GM12865 (cell line): ENCODE results near the gene ECEL1.
"Not testable (repeated sequence)": the region's sequence is repeated elsewhere in the genome, so short reads cannot be mapped to it uniquely, and the experiment has no call there.

ENCODE experiments used
- DNase-seq: peaks from one replicate; pipeline ENCODE4 v3.0.0; 2010; ENCODE audit warnings: low read depth
- H3K4me3 ChIP-seq: 2 replicates; pipeline ENCODE4 v1.5.1; 2011; ENCODE audit warnings: mild to moderate bottlenecking, low read depth, low read length, control low read depth
- TF ChIP-seq, protein P1 (sequence below): IDR thresholded peaks from 2 replicates; pipeline ENCODE4 v1.5.1; 2011; ENCODE audit warnings: low read length, control low read depth, low read depth, inconsistent platforms; ENCODE audit not compliant: insufficient read depth; ENCODE audit errors: missing control alignments

Gene ECEL1

DNA sequence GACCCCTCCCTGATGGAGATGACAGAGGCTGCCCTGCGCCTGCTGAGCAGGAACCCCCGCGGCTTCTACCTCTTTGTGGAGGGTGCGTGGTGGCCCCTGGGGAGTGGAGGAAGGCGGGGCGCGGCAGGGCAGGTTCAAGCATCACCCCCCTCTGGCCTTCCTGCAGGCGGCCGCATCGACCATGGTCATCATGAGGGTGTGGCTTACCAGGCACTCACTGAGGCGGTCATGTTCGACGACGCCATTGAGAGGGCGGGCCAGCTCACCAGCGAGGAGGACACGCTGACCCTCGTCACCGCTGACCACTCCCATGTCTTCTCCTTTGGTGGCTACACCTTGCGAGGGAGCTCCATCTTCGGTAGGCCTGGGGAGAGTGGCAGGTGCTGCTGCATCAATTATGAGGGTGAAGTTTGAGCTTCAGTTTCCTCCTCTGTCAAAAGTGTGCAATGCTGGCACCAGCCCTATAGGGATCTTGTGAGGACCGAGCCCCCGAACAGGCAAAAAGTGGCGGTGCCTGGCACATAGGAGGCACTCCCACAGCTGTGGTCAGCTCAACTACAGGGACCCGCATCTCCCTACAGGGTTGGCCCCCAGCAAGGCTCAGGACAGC lies 29.5 kb downstream of the ECEL1 start:
- H3K4me3 ChIP-seq, result no peak overlapping the region
- TF ChIP-seq, protein P1, sequence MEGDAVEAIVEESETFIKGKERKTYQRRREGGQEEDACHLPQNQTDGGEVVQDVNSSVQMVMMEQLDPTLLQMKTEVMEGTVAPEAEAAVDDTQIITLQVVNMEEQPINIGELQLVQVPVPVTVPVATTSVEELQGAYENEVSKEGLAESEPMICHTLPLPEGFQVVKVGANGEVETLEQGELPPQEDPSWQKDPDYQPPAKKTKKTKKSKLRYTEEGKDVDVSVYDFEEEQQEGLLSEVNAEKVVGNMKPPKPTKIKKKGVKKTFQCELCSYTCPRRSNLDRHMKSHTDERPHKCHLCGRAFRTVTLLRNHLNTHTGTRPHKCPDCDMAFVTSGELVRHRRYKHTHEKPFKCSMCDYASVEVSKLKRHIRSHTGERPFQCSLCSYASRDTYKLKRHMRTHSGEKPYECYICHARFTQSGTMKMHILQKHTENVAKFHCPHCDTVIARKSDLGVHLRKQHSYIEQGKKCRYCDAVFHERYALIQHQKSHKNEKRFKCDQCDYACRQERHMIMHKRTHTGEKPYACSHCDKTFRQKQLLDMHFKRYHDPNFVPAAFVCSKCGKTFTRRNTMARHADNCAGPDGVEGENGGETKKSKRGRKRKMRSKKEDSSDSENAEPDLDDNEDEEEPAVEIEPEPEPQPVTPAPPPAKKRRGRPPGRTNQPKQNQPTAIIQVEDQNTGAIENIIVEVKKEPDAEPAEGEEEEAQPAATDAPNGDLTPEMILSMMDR, result no peak
- DNase-seq, result no peak

GRCh38 chr2:232457121-232458011 lies 30.3 kb downstream of the ECEL1 start:
- TF ChIP-seq, protein P1, result no peak
- H3K4me3 ChIP-seq, result no peak overlapping the region
- DNase-seq, result no peak

DNA sequence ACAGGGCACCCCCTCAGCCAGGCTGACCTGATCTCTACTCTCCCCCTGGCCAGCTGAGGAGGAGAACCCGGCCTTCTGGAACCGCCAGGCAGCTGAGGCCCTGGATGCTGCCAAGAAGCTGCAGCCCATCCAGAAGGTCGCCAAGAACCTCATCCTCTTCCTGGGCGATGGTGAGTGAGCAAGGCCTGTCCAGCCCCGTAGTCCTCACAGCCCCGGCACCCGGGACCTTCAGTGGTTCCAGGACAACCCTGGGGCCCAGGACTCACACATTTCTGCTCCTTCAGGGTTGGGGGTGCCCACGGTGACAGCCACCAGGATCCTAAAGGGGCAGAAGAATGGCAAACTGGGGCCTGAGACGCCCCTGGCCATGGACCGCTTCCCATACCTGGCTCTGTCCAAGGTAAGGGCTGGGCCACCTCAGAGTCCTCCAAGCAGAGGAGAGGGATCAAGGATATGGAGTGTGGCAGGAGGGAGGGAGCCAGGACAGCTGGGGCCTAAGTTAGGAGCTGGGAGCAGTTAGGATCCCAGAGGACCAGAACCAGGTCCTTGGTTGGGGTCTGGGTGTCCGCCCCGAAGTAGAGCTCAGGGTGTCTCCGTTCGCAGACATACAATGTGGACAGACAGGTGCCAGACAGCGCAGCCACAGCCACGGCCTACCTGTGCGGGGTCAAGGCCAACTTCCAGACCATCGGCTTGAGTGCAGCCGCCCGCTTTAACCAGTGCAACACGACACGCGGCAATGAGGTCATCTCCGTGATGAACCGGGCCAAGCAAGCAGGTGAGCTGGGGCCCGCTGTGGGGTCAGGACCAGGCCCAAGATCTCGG lies 31.1 kb downstream of the ECEL1 start:
- no peak for DNase-seq
- TF ChIP-seq, protein P1, result no peak
- no peak overlapping the region for H3K4me3 ChIP-seq

DNA sequence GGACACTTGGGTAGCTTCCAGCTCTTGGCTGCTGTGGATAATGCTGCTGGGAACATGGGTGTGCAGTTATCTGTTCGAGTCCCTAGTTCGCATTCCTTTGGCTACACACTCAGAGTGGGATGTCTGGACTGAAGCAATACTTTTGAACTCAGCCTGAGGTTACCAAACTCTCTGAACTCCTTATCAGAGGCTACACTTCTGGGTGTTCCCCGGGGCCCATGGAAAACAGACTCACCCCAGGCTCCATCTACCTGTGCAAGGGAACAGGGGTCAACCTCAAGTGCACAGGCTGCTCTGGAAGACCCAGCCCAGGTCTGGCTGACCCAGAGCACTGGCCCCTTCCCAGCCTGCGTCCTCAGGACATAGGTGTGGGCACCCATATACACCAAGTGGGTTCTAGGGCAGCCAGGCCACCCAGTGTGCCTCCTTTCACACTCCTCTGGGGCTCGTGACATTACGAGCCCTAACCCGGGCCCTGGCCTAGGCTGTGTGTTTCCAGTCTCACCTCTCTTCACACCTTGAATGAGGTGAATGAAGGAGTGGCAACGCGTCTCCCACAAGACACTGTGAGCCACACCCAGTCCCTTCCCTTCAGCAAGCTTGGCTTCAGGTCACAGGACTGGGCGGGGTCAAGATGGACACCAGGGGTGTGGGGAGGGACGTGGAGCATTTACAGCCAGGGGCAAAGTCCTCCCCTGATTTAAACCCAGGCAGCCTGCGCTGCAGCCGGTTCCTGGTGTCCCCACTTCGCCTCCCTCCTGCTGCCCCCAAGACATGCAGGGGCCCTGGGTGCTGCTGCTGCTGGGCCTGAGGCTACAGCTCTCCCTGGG lies 32.0 kb downstream of the ECEL1 start, which contains the start of gene ALPI:
Gene ALPI, plus strand, starts transcription at position 728 of the 830 bp plus-strand sequence. Its CDS starts 47 bp downstream, at position 775.
- TF ChIP-seq, protein P1, result no peak
- no peak within 1 kb of the TSS for H3K4me3 ChIP-seq
- DNase-seq, result no peak

DNA sequence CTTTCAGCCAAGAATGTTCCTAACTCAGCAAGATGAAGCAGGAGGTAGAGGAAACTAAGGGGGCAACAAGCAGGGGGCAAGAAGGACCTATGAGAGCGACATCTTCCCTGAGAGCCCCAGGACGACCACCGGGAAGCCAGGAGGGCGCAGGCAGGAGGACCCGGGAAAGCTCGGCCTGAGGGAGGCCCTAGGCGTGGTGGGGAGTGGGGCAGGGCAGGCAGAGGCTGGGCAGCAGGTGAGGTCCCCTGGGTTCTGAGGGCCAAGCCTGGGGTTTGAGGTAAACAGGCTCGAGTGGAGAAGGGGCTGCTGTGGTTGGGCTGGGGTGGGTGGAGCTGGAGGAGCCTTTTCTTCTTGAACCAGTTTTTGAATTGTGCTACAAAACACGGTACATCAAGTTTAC lies 33.0 kb downstream of the ECEL1 start:
- H3K4me3 ChIP-seq, result no peak overlapping the region
- no peak for DNase-seq
- TF ChIP-seq, protein P1, result no peak

DNA sequence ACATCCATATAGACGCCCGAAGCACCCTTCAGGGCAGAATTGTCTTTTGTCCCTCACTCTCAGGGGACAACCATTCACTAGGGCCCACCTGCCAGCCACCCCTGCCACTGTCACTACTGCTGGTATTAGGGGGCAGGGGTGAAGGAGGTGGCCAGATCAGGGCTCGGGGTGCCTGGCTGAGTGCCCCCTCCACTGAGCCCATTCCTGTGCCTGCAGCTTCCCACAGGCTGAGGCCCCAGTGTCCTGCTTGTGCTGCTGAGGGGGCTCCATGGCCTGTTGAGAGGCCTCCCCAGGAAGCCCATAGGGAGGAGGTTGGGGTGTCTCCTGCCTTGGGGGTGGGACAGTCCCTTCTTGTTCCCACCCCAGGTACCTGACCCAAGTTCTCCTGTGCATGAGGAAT lies 36.0 kb downstream of the ECEL1 start:
- DNase-seq, H3K4me3 ChIP-seq: not testable (repeated sequence)
